ENCODE data around the gene REXO1.
"Not testable (repeated sequence)": the region's sequence is repeated elsewhere in the genome, so short reads cannot be mapped to it uniquely, and the experiment has no call there.

REXO1 gene

DNA sequence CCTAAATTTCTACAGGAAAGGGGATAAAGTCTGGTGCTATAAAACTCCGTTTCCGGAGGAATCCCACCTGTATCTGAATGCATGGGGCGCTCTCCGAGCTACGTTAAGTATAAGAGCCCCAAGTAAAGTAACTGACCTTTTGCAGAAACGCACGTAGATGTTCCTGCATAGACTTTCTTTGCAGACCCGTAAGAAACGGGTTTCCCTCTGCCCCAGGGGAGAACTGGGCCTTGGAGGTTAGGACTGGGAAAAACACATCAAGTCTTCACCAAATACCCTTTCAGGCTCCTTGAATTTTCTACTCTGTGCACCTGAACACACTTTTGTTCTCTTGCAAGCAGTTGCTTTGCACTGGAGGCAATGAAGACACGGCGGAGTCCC, 27.0 kb upstream of the REXO1 start:
- peak overlapping the region in 1 of 2 experiments; percentile 85 for H3K14ac ChIP-seq (ENCODE audit: low read length in 2 of 2)
- not testable (repeated sequence) for H3K9me3 ChIP-seq (ENCODE audit: control insufficient read depth, low read length); H4K8ac ChIP-seq (ENCODE audit: low read length); H2BK120ac ChIP-seq (ENCODE audit: low read depth, low read length); H2AK5ac ChIP-seq (ENCODE audit: low read length, severe bottlenecking); H3K27me3 ChIP-seq (ENCODE audit: control insufficient read depth in 1 of 2, insufficient read depth in 1 of 2, low read length in 2 of 2); DNase-seq; H2AFZ ChIP-seq (ENCODE audit: low read depth, low read length); H2BK15ac ChIP-seq (ENCODE audit: low read depth, poor library complexity, severe bottlenecking); H4K91ac ChIP-seq (ENCODE audit: low read length); H2BK5ac ChIP-seq (ENCODE audit: low read depth, low read length, poor library complexity, severe bottlenecking); H3K23ac ChIP-seq (ENCODE audit: low read length in 2 of 2)
- peak overlapping the region; percentile 17 for H3K27ac ChIP-seq (ENCODE audit: low read length, poor library complexity, severe bottlenecking)
- H3K4me2 ChIP-seq (ENCODE audit: low read length, poor library complexity, severe bottlenecking): peak overlapping the region; percentile 94
- H3K4ac ChIP-seq (ENCODE audit: low read depth in 1 of 2, low read length in 2 of 2): peak overlapping the region in 1 of 2 experiments; percentile 3
- peak overlapping the region in 1 of 2 experiments; percentile 65 for H3K18ac ChIP-seq (ENCODE audit: low read depth in 1 of 2, low read length in 2 of 2)
- WGBS: 1% methylated on average over 11 of the region's 11 CpGs
- H3K4me3 ChIP-seq (ENCODE audit: insufficient read depth in 1 of 2, low read depth in 1 of 2, low read length in 2 of 2): peak overlapping the region; percentile 75 to 98
- peak overlapping the region; percentile 98 for H3K9ac ChIP-seq (ENCODE audit: low read length)
- peaks cover 8 to 48% of the 10 kb centered on the region in 2 experiments for H3K36me3 ChIP-seq (ENCODE audit: control insufficient read depth in 1 of 2, insufficient read depth in 2 of 2, low read depth in 1 of 2, low read length in 2 of 2)
- H2BK12ac ChIP-seq (ENCODE audit: low read length in 2 of 2): peak overlapping the region in 1 of 2 experiments; percentile 11
- peaks cover 26% of the 10 kb centered on the region for H3K79me1 ChIP-seq (replicated peaks; ENCODE audit: low read length, poor library complexity, severe bottlenecking)
- peaks cover 20% of the 10 kb centered on the region for H3K4me1 ChIP-seq (ENCODE audit: control insufficient read depth, insufficient read depth, low read depth, low read length)

DNA sequence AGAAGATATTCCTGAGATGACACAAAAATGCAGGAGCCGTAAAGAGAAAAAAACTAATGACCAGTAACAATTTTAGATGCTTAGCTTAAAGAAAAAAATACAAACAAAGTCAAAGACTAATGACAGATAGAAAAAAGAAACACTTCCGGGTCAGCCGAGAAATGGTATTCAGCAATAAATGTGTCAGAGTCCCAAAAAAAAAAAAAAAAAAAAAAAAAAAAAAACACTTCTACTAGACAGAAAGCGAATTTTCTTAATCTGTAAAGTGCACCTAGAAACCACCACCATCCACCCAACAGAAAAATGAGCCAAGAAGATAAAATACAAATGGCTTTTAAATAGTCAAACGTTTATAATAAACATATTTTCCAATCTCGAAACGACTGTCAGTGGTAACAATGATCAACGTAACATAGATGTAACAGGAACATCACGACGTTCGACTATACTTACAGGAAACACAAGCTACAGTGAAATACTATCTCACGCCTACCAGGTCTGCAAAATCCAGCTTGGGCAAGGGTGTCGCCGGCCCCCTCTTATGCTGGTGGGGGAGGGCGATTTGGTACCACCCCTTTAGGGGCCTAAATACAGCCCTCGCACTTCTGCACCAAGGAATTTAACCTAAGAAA, 26.4 kb upstream of the REXO1 start:
- H2BK12ac ChIP-seq (ENCODE audit: low read length in 2 of 2): no peak overlapping the region
- peaks cover 20% of the 10 kb centered on the region for H3K4me1 ChIP-seq (ENCODE audit: control insufficient read depth, insufficient read depth, low read depth, low read length)
- no peak overlapping the region for H2BK120ac ChIP-seq (ENCODE audit: low read depth, low read length)
- no peak overlapping the region for H4K8ac ChIP-seq (ENCODE audit: low read length)
- DNase-seq: peak; percentile 40
- peak overlapping the region in 1 of 2 experiments; percentile 37 for H3K14ac ChIP-seq (ENCODE audit: low read length in 2 of 2)
- H3K18ac ChIP-seq (ENCODE audit: low read depth in 1 of 2, low read length in 2 of 2): peak overlapping the region in 1 of 2 experiments; percentile 7
- H3K9me3 ChIP-seq (ENCODE audit: control insufficient read depth, low read length): no peaks in the 10 kb centered on the region
- no peak overlapping the region for H2BK5ac ChIP-seq (ENCODE audit: low read depth, low read length, poor library complexity, severe bottlenecking)
- no peak overlapping the region for H2BK15ac ChIP-seq (ENCODE audit: low read depth, poor library complexity, severe bottlenecking)
- H3K4me2 ChIP-seq (ENCODE audit: low read length, poor library complexity, severe bottlenecking): peak overlapping the region; percentile 94
- no peaks in the 10 kb centered on the region for H3K27me3 ChIP-seq (ENCODE audit: control insufficient read depth in 1 of 2, insufficient read depth in 1 of 2, low read length in 2 of 2)
- WGBS: 28% methylated on average over 15 of the region's 16 CpGs
- peak overlapping the region; percentile 98 for H3K9ac ChIP-seq (ENCODE audit: low read length)
- H3K4me3 ChIP-seq (ENCODE audit: insufficient read depth in 1 of 2, low read depth in 1 of 2, low read length in 2 of 2): peak overlapping the region; percentile 49 to 98
- peak overlapping the region; percentile 58 for H2AK5ac ChIP-seq (ENCODE audit: low read length, severe bottlenecking)
- no peak overlapping the region for H3K27ac ChIP-seq (ENCODE audit: low read length, poor library complexity, severe bottlenecking)
- H3K79me1 ChIP-seq (replicated peaks; ENCODE audit: low read length, poor library complexity, severe bottlenecking): peaks cover 26% of the 10 kb centered on the region
- H3K4ac ChIP-seq (ENCODE audit: low read depth in 1 of 2, low read length in 2 of 2): peak overlapping the region in 1 of 2 experiments; percentile 30
- no peak overlapping the region for H2AFZ ChIP-seq (ENCODE audit: low read depth, low read length)
- peaks cover 10 to 45% of the 10 kb centered on the region in 2 experiments for H3K36me3 ChIP-seq (ENCODE audit: control insufficient read depth in 1 of 2, insufficient read depth in 2 of 2, low read depth in 1 of 2, low read length in 2 of 2)
- H3K23ac ChIP-seq (ENCODE audit: low read length in 2 of 2): no peak overlapping the region
- H4K91ac ChIP-seq (ENCODE audit: low read length): no peak overlapping the region

DNA sequence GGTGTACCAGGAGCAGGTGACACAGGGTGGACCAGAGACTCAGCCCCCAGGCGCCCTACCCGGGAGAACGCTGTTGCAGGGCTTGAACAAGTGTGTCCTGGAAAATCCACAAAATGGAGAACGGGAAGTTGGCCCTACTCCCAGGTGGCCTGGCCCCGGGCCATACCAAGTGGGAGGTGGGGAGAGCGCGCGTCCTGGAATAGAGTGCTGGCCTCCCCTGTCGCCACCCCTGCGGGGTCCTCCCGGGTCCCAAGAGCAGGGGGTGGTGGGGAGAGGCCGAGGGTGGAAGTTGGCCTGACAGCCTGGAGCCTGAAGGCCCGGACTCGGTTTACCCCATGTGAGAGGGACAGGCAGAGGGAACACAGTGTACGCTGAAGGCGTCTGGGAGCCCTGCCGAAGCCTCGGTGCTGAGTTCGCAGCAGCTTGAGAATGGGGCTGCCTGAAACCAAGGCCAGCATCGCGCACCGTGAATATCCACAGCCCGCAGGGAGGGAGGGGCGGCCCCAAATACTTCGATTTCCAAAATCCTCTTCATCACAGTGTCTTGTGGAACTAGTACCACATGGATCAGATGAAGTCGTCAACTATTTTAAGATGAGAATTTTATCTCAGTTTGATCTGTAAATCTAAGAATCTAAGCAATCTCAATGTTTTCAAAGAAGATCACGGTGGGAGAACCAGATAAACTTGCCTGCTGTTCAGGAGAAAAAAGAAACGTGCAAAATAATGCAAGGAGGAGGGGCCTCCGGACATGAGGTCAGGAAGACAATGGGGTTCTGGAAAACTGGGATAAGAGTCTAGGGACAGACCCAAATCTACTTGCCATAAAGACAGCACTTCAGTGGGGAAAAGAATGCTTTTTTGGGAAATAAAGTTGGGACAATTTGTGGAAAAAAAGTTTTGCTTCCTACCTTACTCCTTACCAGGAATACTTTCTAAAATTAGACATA, 25.5 kb upstream of the REXO1 start:
- no peak for DNase-seq
- no peak overlapping the region for H3K14ac ChIP-seq (ENCODE audit: low read length in 2 of 2)
- H3K4me3 ChIP-seq (ENCODE audit: insufficient read depth in 1 of 2, low read depth in 1 of 2, low read length in 2 of 2): peak overlapping the region in 1 of 2 experiments; percentile 98
- H2AFZ ChIP-seq (ENCODE audit: low read depth, low read length): no peak overlapping the region
- no peak overlapping the region for H3K4me2 ChIP-seq (ENCODE audit: low read length, poor library complexity, severe bottlenecking)
- H3K79me1 ChIP-seq (replicated peaks; ENCODE audit: low read length, poor library complexity, severe bottlenecking): peaks cover 30% of the 10 kb centered on the region
- H3K9me3 ChIP-seq (ENCODE audit: control insufficient read depth, low read length): no peaks in the 10 kb centered on the region
- no peak overlapping the region for H4K91ac ChIP-seq (ENCODE audit: low read length)
- H3K23ac ChIP-seq (ENCODE audit: low read length in 2 of 2): no peak overlapping the region
- no peak overlapping the region for H2BK15ac ChIP-seq (ENCODE audit: low read depth, poor library complexity, severe bottlenecking)
- no peak overlapping the region for H3K27ac ChIP-seq (ENCODE audit: low read length, poor library complexity, severe bottlenecking)
- H2BK12ac ChIP-seq (ENCODE audit: low read length in 2 of 2): no peak overlapping the region
- H3K9ac ChIP-seq (ENCODE audit: low read length): peak overlapping the region; percentile 98
- no peak overlapping the region for H2BK120ac ChIP-seq (ENCODE audit: low read depth, low read length)
- no peak overlapping the region for H4K8ac ChIP-seq (ENCODE audit: low read length)
- 92% methylated on average over 27 of the region's 29 CpGs for WGBS
- no peak overlapping the region for H2BK5ac ChIP-seq (ENCODE audit: low read depth, low read length, poor library complexity, severe bottlenecking)
- no peak overlapping the region for H3K4ac ChIP-seq (ENCODE audit: low read depth in 1 of 2, low read length in 2 of 2)
- no peaks in the 10 kb centered on the region for H3K27me3 ChIP-seq (ENCODE audit: control insufficient read depth in 1 of 2, insufficient read depth in 1 of 2, low read length in 2 of 2)
- H3K4me1 ChIP-seq (ENCODE audit: control insufficient read depth, insufficient read depth, low read depth, low read length): peaks cover 20% of the 10 kb centered on the region
- H2AK5ac ChIP-seq (ENCODE audit: low read length, severe bottlenecking): no peak overlapping the region
- peaks cover 10 to 42% of the 10 kb centered on the region in 2 experiments for H3K36me3 ChIP-seq (ENCODE audit: control insufficient read depth in 1 of 2, insufficient read depth in 2 of 2, low read depth in 1 of 2, low read length in 2 of 2)
- H3K18ac ChIP-seq (ENCODE audit: low read depth in 1 of 2, low read length in 2 of 2): no peak overlapping the region

All from mesenchymal stem cell (in vitro differentiated cells and primary cell).